Right lobe of liver (tissue), 4 donors: Measurements from ENCODE around the gene MCC.

Experiments
- POLR2A ChIP-seq: fragments of 450-650 bp; IDR thresholded peaks from one replicate; pipeline ENCODE4 v1.6.1; 2017; ENCODE audit warnings: antibody characterized with exemption, mild to moderate bottlenecking
- TF ChIP-seq, protein P1 (sequence below), 4 donors: fragments of 200-600 bp in 3 of 4; fragments of 450-650 bp in 1 of 4; IDR thresholded peaks; one replicate each; pipeline versions ENCODE4 v1.5.1 to v1.8.0; 2016 to 2022; ENCODE audit warnings: antibody characterized with exemption in 4 of 4, mild to moderate bottlenecking in 2 of 4
- donor health status: DM: no; HTN: no; CAD: no.
- donor health status: DM: no; HTN: no; CAD: no.
- donor health status: DM: no; HTN: yes; CAD: no.

DNA sequence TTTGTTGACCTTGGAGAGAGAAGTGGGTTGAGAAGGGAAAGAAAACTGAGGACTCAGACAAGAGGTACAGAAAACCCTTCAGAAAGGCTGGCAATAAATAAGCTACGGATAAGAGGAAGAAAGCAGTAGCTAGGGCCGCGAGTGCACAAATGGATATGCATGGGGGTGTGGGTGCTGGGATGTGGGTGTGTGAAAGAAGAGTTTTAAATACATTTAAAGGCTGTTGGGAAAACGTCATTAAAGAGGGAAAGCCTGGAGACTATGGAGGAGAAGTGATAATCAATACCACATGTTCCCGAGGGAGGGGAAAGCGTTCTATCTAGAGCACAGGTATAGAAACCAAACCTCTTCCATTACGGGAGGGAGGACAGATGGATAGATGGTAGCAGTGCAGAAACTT is 230.7 kb downstream of the MCC start:
- TF ChIP-seq, protein P1, sequence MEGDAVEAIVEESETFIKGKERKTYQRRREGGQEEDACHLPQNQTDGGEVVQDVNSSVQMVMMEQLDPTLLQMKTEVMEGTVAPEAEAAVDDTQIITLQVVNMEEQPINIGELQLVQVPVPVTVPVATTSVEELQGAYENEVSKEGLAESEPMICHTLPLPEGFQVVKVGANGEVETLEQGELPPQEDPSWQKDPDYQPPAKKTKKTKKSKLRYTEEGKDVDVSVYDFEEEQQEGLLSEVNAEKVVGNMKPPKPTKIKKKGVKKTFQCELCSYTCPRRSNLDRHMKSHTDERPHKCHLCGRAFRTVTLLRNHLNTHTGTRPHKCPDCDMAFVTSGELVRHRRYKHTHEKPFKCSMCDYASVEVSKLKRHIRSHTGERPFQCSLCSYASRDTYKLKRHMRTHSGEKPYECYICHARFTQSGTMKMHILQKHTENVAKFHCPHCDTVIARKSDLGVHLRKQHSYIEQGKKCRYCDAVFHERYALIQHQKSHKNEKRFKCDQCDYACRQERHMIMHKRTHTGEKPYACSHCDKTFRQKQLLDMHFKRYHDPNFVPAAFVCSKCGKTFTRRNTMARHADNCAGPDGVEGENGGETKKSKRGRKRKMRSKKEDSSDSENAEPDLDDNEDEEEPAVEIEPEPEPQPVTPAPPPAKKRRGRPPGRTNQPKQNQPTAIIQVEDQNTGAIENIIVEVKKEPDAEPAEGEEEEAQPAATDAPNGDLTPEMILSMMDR (IDR thresholded peaks at IDR 0.05), result no peak
- TF ChIP-seq POLR2A, result no peak
